Left lung (tissue), 10 donors: ENCODE data around the gene SRCIN1. TPM values are rescaled to one million over a fixed set of nuclear protein-coding genes. Genes with fewer than 3 reads are reported as not detected.

ENCODE experiments used
- ATAC-seq: fragments of 200-7000 bp; cut with Tn5 transposase; one replicate; pipeline ENCODE4 v1.9.1; 2020; ENCODE audit warnings: moderate library complexity
- DNase-seq, 4 donors: peaks; one replicate each; pipeline ENCODE4 v3.0.0-alpha.2; 2013 to 2020
- H3K27ac ChIP-seq, 2 donors: fragments of 200-600 bp; sonication (generic) in 1 of 2; one replicate each; pipeline versions ENCODE4 v1.5.0 to v1.8.0; 2020 to 2021
- H3K27me3 ChIP-seq, 2 donors: fragments of 200-600 bp; sonication (generic) in 1 of 2; one replicate each; pipeline versions ENCODE4 v1.5.0 to v1.8.0; 2020 to 2021
- H3K36me3 ChIP-seq, 2 donors: fragments of 200-600 bp; sonication (generic) in 1 of 2; one replicate each; pipeline versions ENCODE4 v1.5.0 to v1.8.0; 2020 to 2021
- H3K4me1 ChIP-seq, 2 donors: fragments of 200-600 bp; one replicate each; pipeline ENCODE4 v1.8.0; 2021
- H3K4me3 ChIP-seq, 2 donors: fragments of 200-600 bp; sonication (generic) in 1 of 2; one replicate each; pipeline versions ENCODE4 v1.5.0 to v1.8.0; 2020 to 2021; ENCODE audit warnings: mild to moderate bottlenecking in 1 of 2
- H3K9me3 ChIP-seq, 2 donors: fragments of 200-600 bp; sonication (generic) in 1 of 2; one replicate each; pipeline versions ENCODE4 v1.5.0 to v1.8.0; 2020 to 2021
- CTCF ChIP-seq, 2 donors: fragments of 200-600 bp; sonication (generic) in 1 of 2; IDR thresholded peaks; one replicate each; pipeline versions ENCODE4 v1.5.0 to v1.8.0; 2021; ENCODE audit warnings: antibody characterized with exemption in 2 of 2
- intact Hi-C, 2 donors: fragments of 100-400 bp; cut with DNase I; formaldehyde crosslinking; loops; one replicate each; pipeline versions ENCODE4 v1.11.2 to v1.14.2; 2022
- polyA plus RNA-seq, 6 donors: library from polyadenylated mRNA; unstranded; fragments of 120-200 nt; gene quantifications; one replicate each; pipeline ENCODE4 v1.2.1, GENCODE V29; 2013; ENCODE audit not compliant: insufficient read length in 6 of 6
- total RNA-seq, 2 donors: library from RNA; stranded (reverse); fragmentation: NEBNext Ultra II Directional; extraction: Animal tissue kit (Norgen Biotek cat#: 25700); gene quantifications; one replicate each; pipeline ENCODE4 v1.2.1, GENCODE V29; 2021
- donor health status: DM: no; HTN: yes; CAD: no.
- donor health status: DM: no; HTN: no; CAD: no.

The SRCIN1 gene
- total and polyA plus RNA-seq, 8 donors, result 2.7 to 10.6 (median 7.4) TPM

- Histone ChIP-seq H3K36me3 (no peaks in the 10 kb centered on the region), H3K4me3 (no peak overlapping the region), H3K4me1 (no peaks in the 10 kb centered on the region), H3K27me3 (peaks cover 0 to 76% of the 10 kb centered on the region in 2 donors), H3K9me3 (no peaks in the 10 kb centered on the region), H3K27ac (no peak overlapping the region)
- TF ChIP-seq CTCF (IDR thresholded peaks at IDR 0.05), result no peak
- DNase-seq (peak in 1 of 4 donors; percentile 61), ATAC-seq (no peak)
- intact Hi-C loops, result no loop called here
These were observed 62.2 kb downstream of the SRCIN1 start for GRCh38 chr17:38543403-38544174.

GRCh38 chr17:38542286-38542685 lies 63.5 kb downstream of the SRCIN1 start:
- Histone ChIP-seq H3K27ac (no peak overlapping the region), H3K4me1 (no peaks in the 10 kb centered on the region), H3K27me3 (peaks cover 0 to 74% of the 10 kb centered on the region in 2 donors), H3K9me3 (no peaks in the 10 kb centered on the region), H3K36me3 (no peaks in the 10 kb centered on the region), H3K4me3 (no peak overlapping the region)
- DNase-seq (peak in 1 of 4 donors; percentile 25), ATAC-seq (no peak)
- intact Hi-C loops, result no loop called here
- no peak for TF ChIP-seq CTCF (IDR thresholded peaks at IDR 0.05)

GRCh38 chr17:38541281-38541680 lies 64.5 kb downstream of the SRCIN1 start:
- no peaks in the 10 kb centered on the region for H3K4me1 ChIP-seq
- DNase-seq (peak in 1 of 4 donors; percentile 61), ATAC-seq (no peak)
- no peak overlapping the region for H3K4me3 ChIP-seq
- peaks cover 0 to 74% of the 10 kb centered on the region in 2 donors for H3K27me3 ChIP-seq
- no peaks in the 10 kb centered on the region for H3K36me3 ChIP-seq
- no peak overlapping the region for H3K27ac ChIP-seq
- H3K9me3 ChIP-seq, result no peaks in the 10 kb centered on the region
- intact Hi-C loops, result no loop called here
- TF ChIP-seq CTCF (IDR thresholded peaks at IDR 0.05), result no peak

GRCh38 chr17:38540514-38541045 lies 65.2 kb downstream of the SRCIN1 start:
- Histone ChIP-seq H3K9me3 (no peaks in the 10 kb centered on the region), H3K36me3 (no peaks in the 10 kb centered on the region), H3K4me1 (no peaks in the 10 kb centered on the region), H3K4me3 (no peak overlapping the region), H3K27ac (no peak overlapping the region), H3K27me3 (peaks cover 0 to 74% of the 10 kb centered on the region in 2 donors)
- intact Hi-C loops, result no loop called here
- ATAC-seq (no peak), DNase-seq (peak in 1 of 4 donors; percentile 42)
- TF ChIP-seq CTCF (IDR thresholded peaks at IDR 0.05), result no peak

GRCh38 chr17:38539386-38539785 lies 66.4 kb downstream of the SRCIN1 start:
- Histone ChIP-seq H3K36me3 (no peaks in the 10 kb centered on the region), H3K27me3 (peaks cover 0 to 73% of the 10 kb centered on the region in 2 donors), H3K4me3 (no peak overlapping the region), H3K4me1 (no peaks in the 10 kb centered on the region), H3K27ac (no peak overlapping the region), H3K9me3 (no peaks in the 10 kb centered on the region)
- DNase-seq, result peak in 1 of 4 donors; percentile 26
- no peak for TF ChIP-seq CTCF (IDR thresholded peaks at IDR 0.05)
- no peak for ATAC-seq
- intact Hi-C loops, result no loop called here
